ENCODE results near the gene EXTL1.

EXTL1 gene

DNA sequence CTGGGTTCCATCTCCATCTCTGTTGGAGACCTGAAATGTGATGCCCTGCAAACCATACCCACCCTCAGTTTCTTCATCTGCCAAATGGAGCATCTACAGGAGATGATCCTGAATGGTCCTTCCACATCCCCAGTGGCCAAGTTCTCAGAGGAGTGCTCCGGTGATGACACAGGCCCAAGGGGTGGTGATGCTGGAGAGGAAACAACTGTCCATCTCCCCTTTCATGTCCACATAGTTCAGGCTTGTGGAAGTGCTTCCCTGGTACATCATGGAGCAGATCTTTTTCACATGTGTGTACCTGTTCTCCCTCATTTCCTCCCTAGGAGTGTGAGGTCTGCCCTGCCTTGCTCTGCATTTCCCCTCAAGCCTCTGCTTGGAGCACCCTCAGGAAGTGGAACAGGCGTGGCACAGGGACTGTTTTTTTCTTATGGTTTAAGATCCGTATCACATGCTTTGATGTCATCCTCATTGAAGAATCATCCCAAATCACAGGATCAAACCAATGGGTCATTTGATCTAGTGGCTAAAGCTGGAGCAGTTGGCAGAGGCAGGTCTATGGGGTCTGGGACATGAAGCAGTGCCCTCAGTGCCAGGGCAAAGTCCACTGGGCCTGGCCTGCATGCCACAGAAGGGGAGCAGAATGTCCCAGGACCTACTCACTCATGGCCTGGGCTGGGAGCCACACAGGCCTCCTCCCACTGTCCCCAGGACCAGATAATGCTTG, 54.0 kb downstream of the EXTL1 start:
- DNase-seq, result no peak

GRCh38 chr1:26077524-26077923, 55.9 kb downstream of the EXTL1 start:
- no peak for DNase-seq

DNA sequence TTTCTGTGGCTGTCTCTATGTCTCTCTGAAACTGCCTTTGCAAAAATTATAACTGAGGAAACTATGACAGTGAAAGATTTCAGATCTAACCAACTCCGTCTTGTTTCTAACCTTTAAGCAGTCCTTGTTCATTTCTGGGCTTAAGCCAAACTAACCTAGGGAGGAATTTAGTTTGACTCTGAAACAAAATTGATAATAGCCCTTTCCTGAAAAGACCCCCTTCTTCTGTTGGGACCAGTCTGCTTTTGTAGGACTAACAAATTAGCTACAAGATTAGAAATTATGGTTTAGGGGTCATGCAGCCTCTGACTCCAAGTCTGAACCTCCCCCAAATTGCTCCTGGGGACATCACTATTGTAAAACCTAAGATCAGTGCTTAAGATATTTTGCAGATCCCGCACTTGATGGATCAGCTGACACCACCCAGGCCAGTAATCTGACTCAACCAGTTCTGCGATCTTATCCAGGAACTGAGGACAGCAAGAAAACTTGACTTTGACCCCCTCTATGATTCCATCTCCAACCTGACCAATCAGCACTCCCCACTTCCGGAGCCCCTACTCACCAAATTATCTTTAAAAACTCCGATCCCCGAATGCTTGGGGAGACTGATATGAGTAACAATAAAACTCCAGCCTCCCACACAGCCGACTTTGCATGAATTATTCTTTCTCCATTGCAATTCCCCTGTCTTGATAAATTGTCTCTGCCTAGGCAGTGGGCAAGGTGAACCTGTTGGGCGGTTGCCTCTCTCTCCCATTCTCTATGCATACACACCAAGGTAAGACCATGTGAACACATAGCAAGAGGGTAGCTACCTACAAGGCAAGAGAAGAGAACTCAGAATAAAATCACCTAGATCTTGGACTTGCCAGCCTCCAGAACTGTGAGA, 57.0 kb downstream of the EXTL1 start:
- no peak for DNase-seq

- DNase-seq, result no peak
Observed at GRCh38 chr1:26079178-26079563, 57.6 kb downstream of the EXTL1 start.

GRCh38 chr1:26079960-26080814, 58.6 kb downstream of the EXTL1 start:
- no peak for DNase-seq

GRCh38 chr1:26081267-26082019, 59.9 kb downstream of the EXTL1 start:
- DNase-seq, result no peak

GRCh38 chr1:26082020-26082350, 60.4 kb downstream of the EXTL1 start:
- DNase-seq, result no peak

GRCh38 chr1:26083208-26083607, 61.6 kb downstream of the EXTL1 start:
- no peak for DNase-seq

DNA sequence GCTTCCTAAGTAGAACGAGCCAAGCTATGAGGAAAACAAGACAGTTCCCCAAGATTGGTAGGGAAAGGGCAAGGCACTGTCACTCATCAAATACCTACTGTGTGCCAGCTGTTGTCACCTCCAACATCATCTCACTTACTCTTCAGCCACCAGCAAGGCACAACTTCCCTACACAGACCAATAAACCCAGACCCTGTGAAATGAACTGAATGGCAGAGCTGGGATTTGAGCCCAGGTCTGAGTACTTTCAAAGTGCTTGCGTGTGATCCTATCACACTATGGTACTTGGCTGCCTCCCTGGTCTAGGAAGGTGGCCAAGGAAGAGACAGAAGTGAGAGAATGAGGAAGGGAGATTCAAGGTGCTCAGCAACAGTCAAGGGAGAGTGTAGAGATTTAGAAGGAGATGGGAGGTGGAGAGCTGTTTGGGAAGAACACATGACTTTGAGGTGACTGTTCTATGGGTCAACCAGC, 62.6 kb downstream of the EXTL1 start:
- DNase-seq, result no peak

DNA sequence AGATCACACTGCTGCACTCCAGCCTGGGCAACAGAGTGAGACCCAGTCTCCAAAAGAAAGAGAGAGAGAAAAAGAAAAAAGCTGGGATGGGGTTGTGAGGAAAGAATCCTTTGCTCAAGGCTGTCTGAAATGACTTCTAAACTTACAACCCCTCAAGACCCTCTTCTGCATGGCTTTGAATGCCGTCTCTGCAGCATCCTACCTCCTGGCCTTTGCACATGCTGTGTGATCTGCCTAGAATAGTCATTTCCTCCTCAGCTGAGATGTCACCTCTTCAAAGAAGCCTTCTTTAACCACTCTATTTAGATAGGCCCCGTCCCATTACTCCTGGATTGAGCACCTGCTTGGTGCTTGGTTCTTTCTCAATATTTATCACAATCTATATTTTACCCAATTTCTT, 63.3 kb downstream of the EXTL1 start:
- no peak for DNase-seq

All from right hindlimb (tissue), 1 donor.